DMS53 treated with DMSO at 0.1 percent for 48 hours (cell line): ENCODE results near the gene NEMP2.
A peak's percentile ranks its signal among the peaks of the same experiment; 100 is the strongest.

Source experiments
- DNase-seq: peaks from one replicate; lab custom pipeline; 2025; ENCODE audit not compliant: unreplicated experiment; lab: John Stamatoyannopoulos, UW

The NEMP2 gene, protein sequence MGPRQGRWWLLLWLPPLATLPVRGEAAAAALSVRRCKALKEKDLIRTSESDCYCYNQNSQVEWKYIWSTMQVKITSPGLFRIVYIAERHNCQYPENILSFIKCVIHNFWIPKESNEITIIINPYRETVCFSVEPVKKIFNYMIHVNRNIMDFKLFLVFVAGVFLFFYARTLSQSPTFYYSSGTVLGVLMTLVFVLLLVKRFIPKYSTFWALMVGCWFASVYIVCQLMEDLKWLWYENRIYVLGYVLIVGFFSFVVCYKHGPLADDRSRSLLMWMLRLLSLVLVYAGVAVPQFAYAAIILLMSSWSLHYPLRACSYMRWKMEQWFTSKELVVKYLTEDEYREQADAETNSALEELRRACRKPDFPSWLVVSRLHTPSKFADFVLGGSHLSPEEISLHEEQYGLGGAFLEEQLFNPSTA

GRCh38 chr2:190534310-190535120, at the start of gene NEMP2:
NEMP2 (minus strand) TSS chr2:190534722; CDS start chr2:190534655, 67 bp downstream.
- peak; percentile 76 for DNase-seq

GRCh38 chr2:190583507-190584337, 49.2 kb upstream of the NEMP2 start:
- DNase-seq = no peak

DNA sequence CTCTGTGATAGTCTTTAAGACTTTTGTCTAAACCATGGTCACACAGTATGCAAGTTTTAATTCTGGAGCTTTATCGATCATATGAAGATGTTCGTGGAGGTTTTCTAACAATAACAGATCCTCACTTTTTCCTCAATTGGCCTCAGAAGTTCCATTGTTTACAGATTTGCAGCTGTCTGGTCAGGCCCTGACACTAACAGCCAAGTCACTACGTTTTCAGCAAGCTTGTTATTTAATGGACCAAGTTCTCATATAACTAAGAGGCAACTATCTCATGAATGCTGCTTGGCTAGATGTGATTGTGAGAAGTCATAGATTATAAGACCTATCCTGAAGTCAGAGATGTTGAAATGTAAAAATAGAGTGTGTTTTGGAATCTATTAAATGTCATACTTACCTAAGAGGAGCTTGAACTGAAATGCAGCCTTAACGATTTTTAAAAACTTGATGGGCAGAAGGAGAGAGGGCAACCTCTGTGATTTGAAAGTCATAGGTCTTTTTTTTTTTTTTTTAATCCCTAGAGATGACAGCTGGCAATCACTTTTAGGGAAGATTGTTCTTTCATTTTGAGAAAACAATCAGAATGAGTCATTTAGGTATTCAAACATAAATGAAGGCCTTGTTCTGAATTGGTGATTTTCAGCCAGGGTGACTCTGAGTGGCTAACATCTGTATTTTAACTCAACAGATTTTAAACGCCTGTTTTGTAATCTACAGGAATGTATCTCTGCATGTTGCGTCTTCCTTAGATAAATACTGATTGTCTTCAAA, 48.4 kb upstream of the NEMP2 start:
- DNase-seq = no peak

DNA sequence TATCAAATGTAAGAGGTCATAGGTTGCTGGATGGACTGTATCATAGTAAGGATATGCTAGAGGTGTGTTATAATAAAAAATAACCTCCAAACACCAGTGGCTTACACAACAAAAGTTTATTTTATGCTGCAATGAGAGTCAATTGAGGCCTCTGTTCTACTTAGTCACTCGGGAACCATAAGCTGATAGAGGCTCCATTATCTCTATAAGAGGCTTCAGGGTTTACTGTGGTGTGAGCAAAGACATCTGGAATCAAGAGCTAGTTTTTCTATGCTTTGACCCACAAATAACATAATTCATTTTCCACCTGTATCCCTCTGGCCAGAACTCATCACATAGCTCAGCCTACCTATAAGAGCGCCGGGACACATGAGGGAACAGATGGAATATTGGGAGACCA, 47.5 kb upstream of the NEMP2 start:
- DNase-seq = no peak

DNA sequence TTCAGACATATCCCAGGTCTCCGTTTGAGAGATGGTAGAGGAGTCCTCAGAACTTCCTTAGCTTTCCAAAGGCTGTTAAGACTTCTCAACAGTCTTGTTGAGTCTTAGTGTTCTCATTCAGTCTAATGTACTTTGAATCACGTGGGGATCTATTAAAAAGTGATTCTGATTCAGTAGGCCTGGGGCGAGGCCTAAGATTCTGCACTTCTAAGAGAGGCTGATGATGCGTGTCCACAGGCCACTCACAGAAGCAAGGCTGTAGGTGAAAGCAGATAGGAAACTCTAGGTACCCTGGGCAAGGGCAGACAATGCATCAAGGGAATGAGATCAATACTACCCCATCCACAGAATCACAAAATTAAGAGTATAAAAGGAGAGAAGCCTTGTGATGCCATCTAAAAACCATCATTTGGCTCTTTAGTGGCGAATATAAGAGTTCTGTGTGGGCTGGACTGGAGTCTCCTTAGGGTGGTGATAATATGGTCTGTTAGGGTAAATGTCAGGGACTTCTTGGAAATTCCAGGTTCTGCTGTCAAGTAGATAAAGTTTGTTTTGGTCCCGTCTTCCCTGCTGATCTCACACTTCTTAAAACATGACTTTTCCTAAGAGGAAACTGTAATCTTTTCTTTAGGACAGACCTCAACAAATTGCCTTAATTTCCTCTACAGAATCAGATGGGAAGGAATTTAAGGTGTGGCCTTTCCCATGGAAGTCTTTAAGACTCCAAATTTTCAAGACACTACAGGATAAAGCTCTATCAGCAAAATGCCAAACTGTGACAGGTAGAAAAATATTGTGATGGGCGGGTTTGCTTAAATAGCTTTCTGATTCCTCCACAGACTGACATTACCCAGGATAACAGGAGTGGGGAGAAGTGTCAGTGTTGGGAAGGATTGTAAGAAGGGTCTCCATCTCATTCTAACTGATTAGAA, 45.7 kb upstream of the NEMP2 start:
- no peak for DNase-seq

DNA sequence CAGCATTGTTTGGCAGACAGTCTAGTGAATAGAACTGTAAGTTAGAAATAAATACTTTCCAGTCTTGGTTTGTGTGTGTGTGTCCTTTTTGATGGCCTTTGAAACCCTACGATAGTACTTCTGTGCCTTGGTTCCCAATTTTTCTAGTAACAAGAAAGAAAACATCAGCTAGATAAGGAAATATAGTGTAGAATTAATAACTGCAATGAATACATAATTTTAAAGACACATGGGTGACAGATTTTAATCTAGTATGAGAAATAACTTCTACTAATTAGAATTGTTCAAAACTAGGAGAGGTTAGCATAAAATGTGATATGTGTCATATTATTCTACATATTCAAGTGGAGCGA, 44.5 kb upstream of the NEMP2 start:
- DNase-seq = no peak

GRCh38 chr2:190578158-190579057, 43.9 kb upstream of the NEMP2 start:
- no peak for DNase-seq

DNA sequence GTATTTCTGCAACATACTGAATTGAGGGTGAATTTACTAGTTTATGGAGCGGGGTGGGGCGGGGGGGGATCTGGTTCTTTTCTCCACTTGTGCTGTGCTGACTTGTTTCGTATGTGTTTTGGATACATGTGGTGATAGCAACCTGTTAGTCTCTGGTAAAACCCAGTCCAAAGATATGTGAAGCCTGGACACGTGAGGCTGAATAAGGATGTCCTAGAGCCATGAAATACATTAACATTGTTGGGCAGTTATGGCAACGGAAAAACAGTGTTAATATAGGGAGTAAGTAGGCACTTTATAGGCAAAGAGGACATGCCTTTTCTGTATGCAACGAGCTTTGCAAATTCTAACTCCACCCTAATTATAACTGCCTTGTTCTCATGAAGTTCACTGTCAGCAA, 42.1 kb upstream of the NEMP2 start:
- DNase-seq = no peak

- DNase-seq = no peak
Observed at GRCh38 chr2:190575263-190575662, 40.7 kb upstream of the NEMP2 start.

DNA sequence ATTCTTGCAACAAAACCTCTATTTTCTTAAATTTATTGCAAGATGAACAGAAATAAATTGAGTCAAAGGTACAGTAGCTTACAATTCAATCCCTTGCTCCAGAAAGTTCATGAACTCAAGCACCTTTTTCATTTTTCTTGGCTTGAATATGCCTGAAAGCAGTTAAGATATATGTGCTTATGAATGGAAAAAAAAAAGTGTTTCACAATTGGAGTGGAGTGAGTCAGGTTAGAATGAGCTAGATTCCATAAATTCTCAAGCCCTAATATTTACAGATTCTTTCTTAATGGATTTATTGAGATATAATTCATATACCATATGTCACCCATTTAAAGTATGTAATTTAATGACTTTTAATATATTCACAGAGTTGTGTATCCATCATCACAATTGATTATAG, 39.6 kb upstream of the NEMP2 start:
- DNase-seq = no peak

- no peak for DNase-seq
Observed at GRCh38 chr2:190572246-190572645, 37.7 kb upstream of the NEMP2 start.

- no peak for DNase-seq
Observed at GRCh38 chr2:190571686-190572085, 37.2 kb upstream of the NEMP2 start.

DNA sequence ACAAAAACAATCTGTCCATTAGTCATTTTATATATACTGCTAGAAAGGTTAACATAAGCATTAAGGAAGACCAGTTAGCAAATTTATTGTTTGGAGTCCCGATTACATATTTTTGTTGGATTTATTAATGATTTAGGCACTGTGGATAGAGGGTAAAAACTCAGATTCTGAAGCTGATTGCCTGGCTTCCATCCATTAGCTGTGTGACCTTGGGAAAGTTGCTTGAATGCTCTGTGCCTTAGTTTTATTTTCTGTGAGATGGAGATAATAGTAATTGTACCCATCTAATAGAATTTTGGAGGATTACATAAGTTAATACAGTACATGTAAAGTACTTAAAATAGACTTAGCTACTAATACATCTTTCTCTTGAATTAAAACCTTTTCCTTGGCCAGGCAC, 36.3 kb upstream of the NEMP2 start:
- no peak for DNase-seq

GRCh38 chr2:190569994-190570755, 35.7 kb upstream of the NEMP2 start:
- DNase-seq = no peak

- DNase-seq = no peak
Observed at GRCh38 chr2:190564838-190565237, 30.3 kb upstream of the NEMP2 start.

DNA sequence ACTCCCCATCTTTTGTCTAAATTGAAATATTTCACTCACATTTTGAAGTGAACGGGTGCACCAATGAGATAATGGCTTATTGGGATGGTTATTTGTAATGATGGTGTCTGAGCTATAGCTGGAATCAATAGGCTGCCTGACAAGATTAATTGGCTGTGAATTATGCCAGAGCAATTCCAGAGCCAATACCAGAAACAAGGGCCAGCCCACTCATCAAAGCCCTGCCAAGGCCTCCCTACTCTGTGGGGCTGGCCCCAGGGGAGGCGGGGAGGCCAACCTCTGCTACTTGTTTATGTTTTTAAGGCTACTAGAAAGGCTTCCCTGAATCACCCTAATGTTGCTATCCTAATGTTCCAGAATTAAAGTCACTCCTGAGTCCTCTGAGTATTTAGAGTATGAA, 29.1 kb upstream of the NEMP2 start:
- DNase-seq = no peak

DNA sequence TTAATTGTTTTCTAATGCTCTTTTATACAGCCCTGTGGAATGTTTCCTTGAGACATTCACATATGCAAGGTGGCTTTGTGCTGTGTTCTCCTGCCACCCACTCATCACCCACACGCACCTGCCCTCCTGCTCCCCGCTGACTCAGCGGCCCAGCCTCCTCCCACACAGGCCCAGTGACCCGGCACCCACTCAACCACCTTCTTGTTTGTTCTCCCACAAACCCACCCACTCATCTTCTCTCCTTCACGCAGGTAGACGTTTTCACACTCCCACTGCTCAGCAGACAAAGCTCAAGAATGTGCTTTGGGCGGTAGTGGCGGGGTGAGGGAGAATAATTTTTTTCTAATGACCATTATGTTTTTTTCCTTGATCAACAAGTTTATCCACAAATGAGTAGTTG, 28.6 kb upstream of the NEMP2 start:
- no peak for DNase-seq

DNA sequence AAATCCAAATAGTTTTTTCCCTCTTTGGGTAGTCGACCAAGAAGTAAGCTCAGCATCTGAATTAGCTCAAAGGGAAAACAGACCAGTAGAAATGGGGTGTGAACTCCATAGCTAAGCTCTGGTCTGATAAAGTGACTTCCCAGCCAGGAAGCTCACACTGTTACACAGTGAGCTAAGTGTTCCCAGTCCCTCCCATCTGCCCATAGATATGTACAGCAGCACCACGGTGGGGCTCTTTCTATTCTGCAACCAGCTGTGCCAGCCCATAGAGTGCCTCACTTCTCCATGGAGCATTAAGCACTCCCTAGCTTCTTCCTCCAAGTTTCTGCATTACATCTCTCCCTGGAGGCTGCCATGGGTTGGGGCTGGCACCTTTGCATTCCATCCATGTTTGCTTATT, 27.6 kb upstream of the NEMP2 start:
- no peak for DNase-seq
